ENCODE data around the gene EXT2. TPM values are rescaled to one million over a fixed set of nuclear protein-coding genes. Genes with fewer than 3 reads are reported as not detected.

EXT2 gene
- total RNA-seq, 1 experiment from 2014 or later: 42.8 TPM

DNA sequence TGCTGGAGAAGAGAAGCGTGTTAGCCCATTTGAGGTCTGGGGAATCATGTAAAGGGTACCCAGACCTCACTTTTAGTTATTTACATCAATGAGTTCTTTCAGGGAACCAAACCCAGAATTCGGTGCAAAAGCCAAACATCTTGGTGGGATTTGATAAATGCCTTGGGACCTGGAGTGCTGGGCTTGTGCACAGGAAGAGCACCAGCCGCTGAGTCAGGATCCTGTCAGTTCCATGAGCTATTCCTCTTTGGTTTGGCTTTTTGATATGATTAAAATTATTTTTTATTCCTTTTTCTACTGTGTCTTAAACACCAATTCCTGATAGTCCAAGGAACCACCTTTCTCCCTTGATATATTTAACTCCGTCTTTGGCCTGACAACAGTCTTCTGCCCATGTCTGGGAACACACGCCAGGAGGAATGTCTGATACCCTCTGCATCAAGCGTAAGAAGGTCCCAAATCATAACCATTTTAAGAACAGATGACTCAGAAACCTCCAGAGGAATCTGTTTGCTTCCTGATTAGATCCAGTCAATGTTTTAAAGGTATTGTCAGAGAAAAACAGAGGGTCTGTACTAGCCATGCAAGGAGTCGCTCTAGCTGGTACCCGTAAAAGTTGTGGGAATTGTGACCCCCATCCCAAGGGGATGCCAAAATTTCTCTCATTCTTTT is 149.3 kb downstream of the EXT2 start:
- DNase-seq (ENCODE audit: low read depth, low spot score) (no peak), ATAC-seq (no peak)
- no TSS peak for BruUV-seq (replicated peaks)
- TF ChIP-seq YY1 (IDR thresholded peaks at IDR 0.05; ENCODE audit: extremely low read depth, insufficient replicate concordance, low read depth, low read length) (no peak), POLR2A (IDR thresholded peaks at IDR 0.05; ENCODE audit: borderline replicate concordance, extremely low read depth, insufficient read depth, insufficient read length) (no peak), FOSL1 (IDR thresholded peaks at IDR 0.05; ENCODE audit: low read depth) (no peak), ZNF274 (IDR thresholded peaks at IDR 0.05; ENCODE audit: low read depth, low read length) (no peak), ATF3 (IDR thresholded peaks at IDR 0.05) (no peak), SRF (IDR thresholded peaks at IDR 0.05; ENCODE audit: low read depth) (no peak), EGR1 (IDR thresholded peaks at IDR 0.05; ENCODE audit: low read depth) (no peak), ELF1 (IDR thresholded peaks at IDR 0.05; ENCODE audit: borderline replicate concordance, low read depth) (no peak), CEBPB (IDR thresholded peaks at IDR 0.05; ENCODE audit: low read depth) (no peak), TCF7L2 (IDR thresholded peaks at IDR 0.05; ENCODE audit: borderline replicate concordance, extremely low read depth, insufficient read depth, insufficient read length) (no peak), POLR2AphosphoS5 (IDR thresholded peaks at IDR 0.05; ENCODE audit: low read depth, low read length) (no peak), EZH2phosphoT487 (IDR thresholded peaks at IDR 0.05; ENCODE audit: borderline replicate concordance) (no peak), CBX3 (IDR thresholded peaks at IDR 0.05; ENCODE audit: low read depth) (no peak), JUND (IDR thresholded peaks at IDR 0.05) (no peak), SIN3A (IDR thresholded peaks at IDR 0.05; ENCODE audit: low read depth) (no peak)
- TF ChIP-seq, protein P1, sequence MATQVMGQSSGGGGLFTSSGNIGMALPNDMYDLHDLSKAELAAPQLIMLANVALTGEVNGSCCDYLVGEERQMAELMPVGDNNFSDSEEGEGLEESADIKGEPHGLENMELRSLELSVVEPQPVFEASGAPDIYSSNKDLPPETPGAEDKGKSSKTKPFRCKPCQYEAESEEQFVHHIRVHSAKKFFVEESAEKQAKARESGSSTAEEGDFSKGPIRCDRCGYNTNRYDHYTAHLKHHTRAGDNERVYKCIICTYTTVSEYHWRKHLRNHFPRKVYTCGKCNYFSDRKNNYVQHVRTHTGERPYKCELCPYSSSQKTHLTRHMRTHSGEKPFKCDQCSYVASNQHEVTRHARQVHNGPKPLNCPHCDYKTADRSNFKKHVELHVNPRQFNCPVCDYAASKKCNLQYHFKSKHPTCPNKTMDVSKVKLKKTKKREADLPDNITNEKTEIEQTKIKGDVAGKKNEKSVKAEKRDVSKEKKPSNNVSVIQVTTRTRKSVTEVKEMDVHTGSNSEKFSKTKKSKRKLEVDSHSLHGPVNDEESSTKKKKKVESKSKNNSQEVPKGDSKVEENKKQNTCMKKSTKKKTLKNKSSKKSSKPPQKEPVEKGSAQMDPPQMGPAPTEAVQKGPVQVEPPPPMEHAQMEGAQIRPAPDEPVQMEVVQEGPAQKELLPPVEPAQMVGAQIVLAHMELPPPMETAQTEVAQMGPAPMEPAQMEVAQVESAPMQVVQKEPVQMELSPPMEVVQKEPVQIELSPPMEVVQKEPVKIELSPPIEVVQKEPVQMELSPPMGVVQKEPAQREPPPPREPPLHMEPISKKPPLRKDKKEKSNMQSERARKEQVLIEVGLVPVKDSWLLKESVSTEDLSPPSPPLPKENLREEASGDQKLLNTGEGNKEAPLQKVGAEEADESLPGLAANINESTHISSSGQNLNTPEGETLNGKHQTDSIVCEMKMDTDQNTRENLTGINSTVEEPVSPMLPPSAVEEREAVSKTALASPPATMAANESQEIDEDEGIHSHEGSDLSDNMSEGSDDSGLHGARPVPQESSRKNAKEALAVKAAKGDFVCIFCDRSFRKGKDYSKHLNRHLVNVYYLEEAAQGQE (IDR thresholded peaks at IDR 0.05; ENCODE audit: low read depth): no peak
- TF ChIP-seq, protein P2, sequence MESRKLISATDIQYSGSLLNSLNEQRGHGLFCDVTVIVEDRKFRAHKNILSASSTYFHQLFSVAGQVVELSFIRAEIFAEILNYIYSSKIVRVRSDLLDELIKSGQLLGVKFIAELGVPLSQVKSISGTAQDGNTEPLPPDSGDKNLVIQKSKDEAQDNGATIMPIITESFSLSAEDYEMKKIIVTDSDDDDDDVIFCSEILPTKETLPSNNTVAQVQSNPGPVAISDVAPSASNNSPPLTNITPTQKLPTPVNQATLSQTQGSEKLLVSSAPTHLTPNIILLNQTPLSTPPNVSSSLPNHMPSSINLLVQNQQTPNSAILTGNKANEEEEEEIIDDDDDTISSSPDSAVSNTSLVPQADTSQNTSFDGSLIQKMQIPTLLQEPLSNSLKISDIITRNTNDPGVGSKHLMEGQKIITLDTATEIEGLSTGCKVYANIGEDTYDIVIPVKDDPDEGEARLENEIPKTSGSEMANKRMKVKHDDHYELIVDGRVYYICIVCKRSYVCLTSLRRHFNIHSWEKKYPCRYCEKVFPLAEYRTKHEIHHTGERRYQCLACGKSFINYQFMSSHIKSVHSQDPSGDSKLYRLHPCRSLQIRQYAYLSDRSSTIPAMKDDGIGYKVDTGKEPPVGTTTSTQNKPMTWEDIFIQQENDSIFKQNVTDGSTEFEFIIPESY (IDR thresholded peaks at IDR 0.05; ENCODE audit: extremely low read depth, insufficient replicate concordance, low read length): no peak
- TF ChIP-seq, protein P3, sequence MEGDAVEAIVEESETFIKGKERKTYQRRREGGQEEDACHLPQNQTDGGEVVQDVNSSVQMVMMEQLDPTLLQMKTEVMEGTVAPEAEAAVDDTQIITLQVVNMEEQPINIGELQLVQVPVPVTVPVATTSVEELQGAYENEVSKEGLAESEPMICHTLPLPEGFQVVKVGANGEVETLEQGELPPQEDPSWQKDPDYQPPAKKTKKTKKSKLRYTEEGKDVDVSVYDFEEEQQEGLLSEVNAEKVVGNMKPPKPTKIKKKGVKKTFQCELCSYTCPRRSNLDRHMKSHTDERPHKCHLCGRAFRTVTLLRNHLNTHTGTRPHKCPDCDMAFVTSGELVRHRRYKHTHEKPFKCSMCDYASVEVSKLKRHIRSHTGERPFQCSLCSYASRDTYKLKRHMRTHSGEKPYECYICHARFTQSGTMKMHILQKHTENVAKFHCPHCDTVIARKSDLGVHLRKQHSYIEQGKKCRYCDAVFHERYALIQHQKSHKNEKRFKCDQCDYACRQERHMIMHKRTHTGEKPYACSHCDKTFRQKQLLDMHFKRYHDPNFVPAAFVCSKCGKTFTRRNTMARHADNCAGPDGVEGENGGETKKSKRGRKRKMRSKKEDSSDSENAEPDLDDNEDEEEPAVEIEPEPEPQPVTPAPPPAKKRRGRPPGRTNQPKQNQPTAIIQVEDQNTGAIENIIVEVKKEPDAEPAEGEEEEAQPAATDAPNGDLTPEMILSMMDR (IDR thresholded peaks at IDR 0.05 in 2 of 3, conservative IDR thresholded peaks at IDR 0.05 in 1 of 3; ENCODE audit: borderline replicate concordance in 1 of 3, insufficient read depth in 1 of 3, low read depth in 2 of 3, low read length in 2 of 3): no peak
- TF ChIP-seq, protein P4, sequence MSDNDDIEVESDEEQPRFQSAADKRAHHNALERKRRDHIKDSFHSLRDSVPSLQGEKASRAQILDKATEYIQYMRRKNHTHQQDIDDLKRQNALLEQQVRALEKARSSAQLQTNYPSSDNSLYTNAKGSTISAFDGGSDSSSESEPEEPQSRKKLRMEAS (IDR thresholded peaks at IDR 0.05): no peak
- no peaks in the 10 kb centered on the region for H3K79me2 ChIP-seq (ENCODE audit: insufficient read depth, low read length)
- no peaks in the 10 kb centered on the region for H3K9me2 ChIP-seq (ENCODE audit: insufficient read depth)
- H3K9me3 ChIP-seq (ENCODE audit: control insufficient read depth in 1 of 2, insufficient read depth in 1 of 2, low read depth in 1 of 2, low read length in 2 of 2): no peaks in the 10 kb centered on the region
- H3K4me1 ChIP-seq (ENCODE audit: control insufficient read depth in 1 of 2, insufficient read depth in 2 of 2, low read length in 2 of 2): peaks cover 10 to 20% of the 10 kb centered on the region in 2 experiments
- H3K27ac ChIP-seq (ENCODE audit: low read depth, low read length): no peak overlapping the region
- no peak overlapping the region for H2AFZ ChIP-seq (ENCODE audit: low read depth, low read length, poor library complexity, severe bottlenecking)
- no peak overlapping the region for H3K4me3 ChIP-seq (replicated peaks in 1 of 2; ENCODE audit: low read depth in 1 of 2, low read length in 2 of 2)
- no peaks in the 10 kb centered on the region for H4K20me1 ChIP-seq (ENCODE audit: insufficient read depth)
- RAD21 ChIA-PET (ENCODE audit: low non-redundant PET in 1 of 2, low total read pairs in 2 of 2, uncharacterized antibody in 2 of 2, unreplicated experiment in 2 of 2): no interaction called here
- intact Hi-C loops (cut with micrococcal nuclease): no loop called here
- H3K4me2 ChIP-seq (ENCODE audit: low read length): no peak overlapping the region
- no peak overlapping the region for H3K9ac ChIP-seq (ENCODE audit: low read length)
- POLR2A ChIA-PET: no interaction called here
- no peaks in the 10 kb centered on the region for H3K27me3 ChIP-seq (ENCODE audit: insufficient read depth, low read length)
- no peaks in the 10 kb centered on the region for H3K36me3 ChIP-seq (ENCODE audit: control insufficient read depth in 1 of 2, insufficient read depth in 2 of 2, low read length in 2 of 2)
- CTCF ChIA-PET: no interaction called here
